HTERT RPE-1 (cell line): ENCODE data around the gene TMEM95.

Experiments
- in situ Hi-C: fragments of 300-500 bp; cut with MboI; formaldehyde crosslinking; loops from 4 replicates; pipeline ENCODE4 v1.14.3; 2020; ENCODE audit warnings: low sequenced_read_pairs

The TMEM95 gene

GRCh38 chr17:7374353-7374752 lies 19.4 kb downstream of the TMEM95 start:
- in situ Hi-C loops = no loop called here

- in situ Hi-C loops = no loop called here
Observed at GRCh38 chr17:7379134-7379533, 24.2 kb downstream of the TMEM95 start.

GRCh38 chr17:7380321-7380720 lies 25.4 kb downstream of the TMEM95 start:
- in situ Hi-C loops = no loop called here

- in situ Hi-C loops = no loop called here
Observed at GRCh38 chr17:7380855-7381683, 26.1 kb downstream of the TMEM95 start, which contains the start of gene TNK1. Gene TNK1, plus strand, starts transcription at chr17:7381089. Its CDS starts 1,838 bp downstream, at chr17:7382927.

GRCh38 chr17:7382901-7383300 lies 27.9 kb downstream of the TMEM95 start:
- in situ Hi-C loops = no loop called here

GRCh38 chr17:7383371-7383741 lies 28.4 kb downstream of the TMEM95 start:
- in situ Hi-C loops = no loop called here

- in situ Hi-C loops = no loop called here
Observed at GRCh38 chr17:7383742-7384488, 29.0 kb downstream of the TMEM95 start.

- in situ Hi-C loops = no loop called here
Observed at GRCh38 chr17:7384489-7385081, 29.6 kb downstream of the TMEM95 start.

GRCh38 chr17:7388856-7389255 lies 33.9 kb downstream of the TMEM95 start:
- in situ Hi-C loops = no loop called here

GRCh38 chr17:7389924-7390910 lies 35.3 kb downstream of the TMEM95 start:
- in situ Hi-C loops = no loop called here

- in situ Hi-C loops = no loop called here
Observed at GRCh38 chr17:7391307-7391706, 36.4 kb downstream of the TMEM95 start.

- in situ Hi-C loops = no loop called here
Observed at GRCh38 chr17:7392696-7393612, 38.0 kb downstream of the TMEM95 start.

- in situ Hi-C loops = no loop called here
Observed at GRCh38 chr17:7393613-7394451, 38.9 kb downstream of the TMEM95 start.

GRCh38 chr17:7394452-7395191 lies 39.7 kb downstream of the TMEM95 start, which contains the start of gene PLSCR3:
Gene PLSCR3, minus strand, starts transcription at chr17:7394525. Its CDS starts 415 bp downstream, at chr17:7394110.
- in situ Hi-C loops = no loop called here

- in situ Hi-C loops = no loop called here
Observed at GRCh38 chr17:7396147-7396546, 41.2 kb downstream of the TMEM95 start.

- in situ Hi-C loops = no loop called here
Observed at GRCh38 chr17:7398612-7399011, 43.7 kb downstream of the TMEM95 start.

GRCh38 chr17:7403043-7403726 lies 48.2 kb downstream of the TMEM95 start:
- in situ Hi-C loops = no loop called here

GRCh38 chr17:7403727-7403976 lies 48.7 kb downstream of the TMEM95 start:
- in situ Hi-C loops = no loop called here
